Tibial nerve (tissue), 4 donors: Measurements from ENCODE around the gene ANO4. TPM values are rescaled to one million over a fixed set of nuclear protein-coding genes. Genes with fewer than 3 reads are reported as not detected.

Experiments used
- DNase-seq, 2 donors: peaks; one replicate each; pipeline ENCODE4 v3.0.0-alpha.2; 2019; ENCODE audit warnings: low spot score in 2 of 2
- H3K27ac ChIP-seq, 4 donors: fragments of 200-600 bp; sonication (generic) in 3 of 4; one replicate each; pipeline ENCODE4 v1.5.1; 2017 to 2019; ENCODE audit warnings: mild to moderate bottlenecking in 1 of 4
- H3K27me3 ChIP-seq, 2 donors: fragments of 200-600 bp; sonication (generic) in 1 of 2; one replicate each; pipeline versions ENCODE4 v1.5.1 to v1.6.0; 2017 to 2019
- H3K36me3 ChIP-seq, 3 donors: fragments of 200-600 bp; sonication (generic); one replicate each; pipeline ENCODE4 v1.5.1; 2018 to 2019
- H3K4me1 ChIP-seq, 4 donors: fragments of 200-600 bp; sonication (generic) in 3 of 4; one replicate each; pipeline ENCODE4 v1.5.1; 2017 to 2019
- H3K4me3 ChIP-seq, 4 donors: fragments of 200-600 bp; sonication (generic) in 3 of 4; one replicate each; pipeline ENCODE4 v1.5.1; 2017 to 2019; ENCODE audit warnings: mild to moderate bottlenecking in 1 of 4, moderate library complexity in 1 of 4
- H3K9me3 ChIP-seq, 4 donors: fragments of 200-600 bp; sonication (generic) in 3 of 4; one replicate each; pipeline ENCODE4 v1.5.1; 2017 to 2019
- EP300 ChIP-seq, 2 donors: sonication (generic); formaldehyde crosslinking; IDR thresholded peaks; one replicate each; pipeline ENCODE4 v1.6.1; 2017; ENCODE audit warnings: antibody characterized with exemption in 2 of 2, mild to moderate bottlenecking in 1 of 2
- POLR2A ChIP-seq, 2 donors: fragments of 450-650 bp; IDR thresholded peaks; one replicate each; pipeline ENCODE4 v1.6.1; 2017; ENCODE audit warnings: antibody characterized with exemption in 2 of 2, mild to moderate bottlenecking in 2 of 2, moderate library complexity in 2 of 2
- WGBS, 2 donors: methylation state at CpG; one replicate each; pipeline ENCODE4 v1.1.5; 2018; 5-methylcytosine and 5-hydroxymethylcytosine counted together
- total RNA-seq, 4 donors: library from RNA; depleted of rRNA; stranded (reverse); fragments of >200 nt; gene quantifications; one replicate each; pipeline ENCODE4 v1.1.0, GENCODE V29; 2016
- TF ChIP-seq, protein P1 (sequence below), 5 experiments: fragments of 200-600 bp in 3 of 5; fragments of 450-650 bp in 2 of 5; sonication (generic) in 3 of 5; IDR thresholded peaks; one replicate each; pipeline ENCODE4 v1.5.1; 2016 to 2019; ENCODE audit warnings: antibody characterized with exemption in 5 of 5, mild to moderate bottlenecking in 3 of 5, moderate library complexity in 2 of 5

Gene ANO4
- total RNA-seq, 4 donors from 2014 or later = 0.63 to 3.9 (median 1.3) TPM; not detected in 1

- no peak for DNase-seq
- 90 to 96% methylated on average over 2 of the region's 2 CpGs for WGBS, 2 donors
- Histone ChIP-seq H3K27me3 (no peaks in the 10 kb centered on the region), H3K4me3 (no peak overlapping the region), H3K27ac (no peak overlapping the region), H3K36me3 (no peaks in the 10 kb centered on the region), H3K9me3 (peaks cover 0 to under 1% (median 0%) of the 10 kb centered on the region in 4 donors), H3K4me1 (no peaks in the 10 kb centered on the region)
- TF ChIP-seq EP300 (IDR thresholded peaks at IDR 0.05) (no peak), POLR2A (IDR thresholded peaks at IDR 0.05) (no peak)
- TF ChIP-seq, protein P1, sequence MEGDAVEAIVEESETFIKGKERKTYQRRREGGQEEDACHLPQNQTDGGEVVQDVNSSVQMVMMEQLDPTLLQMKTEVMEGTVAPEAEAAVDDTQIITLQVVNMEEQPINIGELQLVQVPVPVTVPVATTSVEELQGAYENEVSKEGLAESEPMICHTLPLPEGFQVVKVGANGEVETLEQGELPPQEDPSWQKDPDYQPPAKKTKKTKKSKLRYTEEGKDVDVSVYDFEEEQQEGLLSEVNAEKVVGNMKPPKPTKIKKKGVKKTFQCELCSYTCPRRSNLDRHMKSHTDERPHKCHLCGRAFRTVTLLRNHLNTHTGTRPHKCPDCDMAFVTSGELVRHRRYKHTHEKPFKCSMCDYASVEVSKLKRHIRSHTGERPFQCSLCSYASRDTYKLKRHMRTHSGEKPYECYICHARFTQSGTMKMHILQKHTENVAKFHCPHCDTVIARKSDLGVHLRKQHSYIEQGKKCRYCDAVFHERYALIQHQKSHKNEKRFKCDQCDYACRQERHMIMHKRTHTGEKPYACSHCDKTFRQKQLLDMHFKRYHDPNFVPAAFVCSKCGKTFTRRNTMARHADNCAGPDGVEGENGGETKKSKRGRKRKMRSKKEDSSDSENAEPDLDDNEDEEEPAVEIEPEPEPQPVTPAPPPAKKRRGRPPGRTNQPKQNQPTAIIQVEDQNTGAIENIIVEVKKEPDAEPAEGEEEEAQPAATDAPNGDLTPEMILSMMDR (IDR thresholded peaks at IDR 0.05) = no peak
These were observed 36.5 kb upstream of the ANO4 start for GRCh38 chr12:100758083-100758482.

- Histone ChIP-seq H3K4me1 (no peaks in the 10 kb centered on the region), H3K9me3 (no peaks in the 10 kb centered on the region), H3K27me3 (no peaks in the 10 kb centered on the region), H3K27ac (no peak overlapping the region), H3K36me3 (no peaks in the 10 kb centered on the region), H3K4me3 (no peak overlapping the region)
- TF ChIP-seq, protein P1 (IDR thresholded peaks at IDR 0.05) = no peak
- DNase-seq = no peak
These were observed 27.2 kb upstream of the ANO4 start for GRCh38 chr12:100767371-100767770.

GRCh38 chr12:100767950-100768349 lies 26.6 kb upstream of the ANO4 start:
- no peaks in the 10 kb centered on the region for H3K4me1 ChIP-seq
- DNase-seq = no peak
- H3K27me3 ChIP-seq = no peaks in the 10 kb centered on the region
- TF ChIP-seq POLR2A (IDR thresholded peaks at IDR 0.05) = no peak
- no peak for TF ChIP-seq EP300 (IDR thresholded peaks at IDR 0.05)
- TF ChIP-seq, protein P1 (IDR thresholded peaks at IDR 0.05) = no peak
- no peaks in the 10 kb centered on the region for H3K36me3 ChIP-seq
- no peak overlapping the region for H3K27ac ChIP-seq
- WGBS, 2 donors = 76 to 83% methylated on average over 2 of the region's 2 CpGs
- no peaks in the 10 kb centered on the region for H3K9me3 ChIP-seq
- H3K4me3 ChIP-seq = no peak overlapping the region

GRCh38 chr12:100778967-100779590 lies 15.5 kb upstream of the ANO4 start:
- H3K4me1 ChIP-seq = no peaks in the 10 kb centered on the region
- H3K27ac ChIP-seq = no peak overlapping the region
- no peaks in the 10 kb centered on the region for H3K9me3 ChIP-seq
- H3K27me3 ChIP-seq = no peaks in the 10 kb centered on the region
- H3K36me3 ChIP-seq = no peaks in the 10 kb centered on the region
- TF ChIP-seq, protein P1 (IDR thresholded peaks at IDR 0.05) = no peak
- 32 to 43% methylated on average over 1 of the region's 1 CpG for WGBS, 2 donors
- no peak overlapping the region for H3K4me3 ChIP-seq
- no peak for DNase-seq

DNA sequence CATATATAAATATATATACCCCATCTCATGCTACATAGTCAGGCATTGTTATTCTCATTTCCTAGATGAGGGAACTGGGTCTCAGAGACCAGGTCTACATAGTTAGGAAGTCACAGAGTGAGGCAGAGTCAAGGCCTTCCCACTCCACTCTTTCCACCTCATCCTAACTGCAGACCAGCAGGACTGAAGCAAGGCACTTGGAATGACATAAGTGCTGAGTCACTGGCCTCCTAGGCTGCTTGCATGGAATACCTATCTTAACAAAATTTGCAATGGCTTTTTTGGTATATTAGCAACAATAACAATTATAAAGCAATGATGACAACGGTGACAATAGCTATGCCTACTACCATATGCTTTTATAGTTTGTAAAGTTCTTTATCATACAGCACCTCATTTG lies 5.4 kb upstream of the ANO4 start:
- no peak for DNase-seq
- TF ChIP-seq EP300 (IDR thresholded peaks at IDR 0.05) (no peak), POLR2A (IDR thresholded peaks at IDR 0.05) (no peak)
- TF ChIP-seq, protein P1 (IDR thresholded peaks at IDR 0.05) = no peak
- H3K9me3 ChIP-seq = no peaks in the 10 kb centered on the region
- H3K4me3 ChIP-seq = no peak overlapping the region
- no peak overlapping the region for H3K27ac ChIP-seq
- no peaks in the 10 kb centered on the region for H3K36me3 ChIP-seq
- 91 to 96% methylated on average over 1 of the region's 1 CpG for WGBS, 2 donors
- H3K27me3 ChIP-seq = no peaks in the 10 kb centered on the region
- H3K4me1 ChIP-seq = no peaks in the 10 kb centered on the region
